Measurements from ENCODE around the gene DACH1.

DNA sequence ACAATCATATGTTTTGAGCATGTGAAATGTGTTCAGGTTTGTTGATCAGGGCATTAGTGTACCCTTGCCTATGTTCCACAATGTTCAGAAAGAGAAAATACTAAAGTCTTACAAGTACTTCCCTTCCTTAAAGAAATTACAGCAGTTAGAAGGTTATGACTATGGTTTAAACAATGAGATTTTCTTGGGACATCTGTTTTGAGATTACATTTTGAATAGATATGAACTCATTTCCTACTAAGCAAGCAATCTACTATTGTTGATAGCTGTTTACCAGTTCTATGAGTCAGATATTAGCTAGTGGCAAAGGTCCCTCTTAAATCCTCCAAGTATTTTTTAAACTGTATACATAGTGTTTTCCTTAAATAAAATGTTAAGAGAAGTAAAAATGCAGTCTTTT, 241.3 kb downstream of the DACH1 start:
- TF ChIP-seq ZC3H10 (CRISPR knock-in tag; IDR thresholded peaks at IDR 0.05) (no peak), ZNF565 (CRISPR knock-in tag; conservative IDR thresholded peaks at IDR 0.05; ENCODE audit: low read depth) (no peak), CSDC2 (CRISPR knock-in tag; IDR thresholded peaks at IDR 0.05) (no peak), ISL1 (CRISPR knock-in tag; IDR thresholded peaks at IDR 0.05) (no peak), ESRRG (CRISPR knock-in tag; IDR thresholded peaks at IDR 0.05) (no peak), PPARA (CRISPR knock-in tag; IDR thresholded peaks at IDR 0.05; ENCODE audit: borderline replicate concordance) (no peak), ZFP30 (CRISPR knock-in tag; IDR thresholded peaks at IDR 0.05) (no peak), OSR1 (CRISPR knock-in tag; IDR thresholded peaks at IDR 0.05) (no peak)
- TF ChIP-seq, protein P1, sequence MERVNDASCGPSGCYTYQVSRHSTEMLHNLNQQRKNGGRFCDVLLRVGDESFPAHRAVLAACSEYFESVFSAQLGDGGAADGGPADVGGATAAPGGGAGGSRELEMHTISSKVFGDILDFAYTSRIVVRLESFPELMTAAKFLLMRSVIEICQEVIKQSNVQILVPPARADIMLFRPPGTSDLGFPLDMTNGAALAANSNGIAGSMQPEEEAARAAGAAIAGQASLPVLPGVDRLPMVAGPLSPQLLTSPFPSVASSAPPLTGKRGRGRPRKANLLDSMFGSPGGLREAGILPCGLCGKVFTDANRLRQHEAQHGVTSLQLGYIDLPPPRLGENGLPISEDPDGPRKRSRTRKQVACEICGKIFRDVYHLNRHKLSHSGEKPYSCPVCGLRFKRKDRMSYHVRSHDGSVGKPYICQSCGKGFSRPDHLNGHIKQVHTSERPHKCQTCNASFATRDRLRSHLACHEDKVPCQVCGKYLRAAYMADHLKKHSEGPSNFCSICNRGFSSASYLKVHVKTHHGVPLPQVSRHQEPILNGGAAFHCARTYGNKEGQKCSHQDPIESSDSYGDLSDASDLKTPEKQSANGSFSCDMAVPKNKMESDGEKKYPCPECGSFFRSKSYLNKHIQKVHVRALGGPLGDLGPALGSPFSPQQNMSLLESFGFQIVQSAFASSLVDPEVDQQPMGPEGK (CRISPR knock-in tag; IDR thresholded peaks at IDR 0.05; ENCODE audit: borderline replicate concordance): no peak
- TF ChIP-seq, protein P2, sequence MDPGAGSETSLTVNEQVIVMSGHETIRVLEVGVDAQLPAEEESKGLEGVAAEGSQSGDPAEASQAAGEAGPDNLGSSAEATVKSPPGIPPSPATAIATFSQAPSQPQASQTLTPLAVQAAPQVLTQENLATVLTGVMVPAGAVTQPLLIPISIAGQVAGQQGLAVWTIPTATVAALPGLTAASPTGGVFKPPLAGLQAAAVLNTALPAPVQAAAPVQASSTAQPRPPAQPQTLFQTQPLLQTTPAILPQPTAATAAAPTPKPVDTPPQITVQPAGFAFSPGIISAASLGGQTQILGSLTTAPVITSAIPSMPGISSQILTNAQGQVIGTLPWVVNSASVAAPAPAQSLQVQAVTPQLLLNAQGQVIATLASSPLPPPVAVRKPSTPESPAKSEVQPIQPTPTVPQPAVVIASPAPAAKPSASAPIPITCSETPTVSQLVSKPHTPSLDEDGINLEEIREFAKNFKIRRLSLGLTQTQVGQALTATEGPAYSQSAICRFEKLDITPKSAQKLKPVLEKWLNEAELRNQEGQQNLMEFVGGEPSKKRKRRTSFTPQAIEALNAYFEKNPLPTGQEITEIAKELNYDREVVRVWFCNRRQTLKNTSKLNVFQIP (CRISPR knock-in tag; IDR thresholded peaks at IDR 0.05; ENCODE audit: borderline replicate concordance, low read depth): no peak
- TF ChIP-seq, protein P3, sequence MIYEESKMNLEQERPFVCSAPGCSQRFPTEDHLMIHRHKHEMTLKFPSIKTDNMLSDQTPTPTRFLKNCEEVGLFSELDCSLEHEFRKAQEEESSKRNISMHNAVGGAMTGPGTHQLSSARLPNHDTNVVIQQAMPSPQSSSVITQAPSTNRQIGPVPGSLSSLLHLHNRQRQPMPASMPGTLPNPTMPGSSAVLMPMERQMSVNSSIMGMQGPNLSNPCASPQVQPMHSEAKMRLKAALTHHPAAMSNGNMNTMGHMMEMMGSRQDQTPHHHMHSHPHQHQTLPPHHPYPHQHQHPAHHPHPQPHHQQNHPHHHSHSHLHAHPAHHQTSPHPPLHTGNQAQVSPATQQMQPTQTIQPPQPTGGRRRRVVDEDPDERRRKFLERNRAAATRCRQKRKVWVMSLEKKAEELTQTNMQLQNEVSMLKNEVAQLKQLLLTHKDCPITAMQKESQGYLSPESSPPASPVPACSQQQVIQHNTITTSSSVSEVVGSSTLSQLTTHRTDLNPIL (CRISPR knock-in tag; IDR thresholded peaks at IDR 0.05; ENCODE audit: low read depth): no peak

Data from SK-N-SH treated with all-trans-retinoic acid at 6 μM for 48 hours (cell line).